Activated CD8-positive, alpha-beta T cell treated with anti-CD3 and anti-CD28 coated beads, Interleukin-2, amount 10 ng/mL, durations not matched to agents 7 days and 5 days (primary cell): ENCODE measurements around the gene TIMM17A. TPM values are rescaled to one million over a fixed set of nuclear protein-coding genes. Genes with fewer than 3 reads are reported as not detected.
"Not testable (repeated sequence)": the region's sequence is repeated elsewhere in the genome, so short reads cannot be mapped to it uniquely, and the experiment has no call there.

ENCODE experiments used
- ATAC-seq: fragments of 150-1000 bp; cut with Tn5 transposase; one replicate; pipeline ENCODE4 v1.10.0; 2021; ENCODE audit warnings: moderate library complexity
- CTCF ChIA-PET: fragments of 350-600 bp; sonication (Branson Sonifier 250); formaldehyde crosslinking; loops from one replicate; lab custom pipeline; 2021; ENCODE audit warnings: antibody characterized with exemption; lab: Charles Lee
- POLR2A ChIA-PET: fragments of 350-600 bp; sonication (Branson Sonifier 250); formaldehyde crosslinking; loops from one replicate; lab custom pipeline; 2021; ENCODE audit warnings: antibody characterized with exemption; lab: Charles Lee
- DNase-seq: peaks from one replicate; pipeline ENCODE4 v3.0.0-alpha.2; 2020
- H3K27ac Mint-ChIP-seq: one replicate; pipeline ENCODE4 v1.8.0; 2021; ENCODE audit warnings: mild to moderate bottlenecking, mixed read lengths
- H3K27me3 Mint-ChIP-seq: one replicate; pipeline ENCODE4 v1.8.0; 2021; ENCODE audit warnings: low read depth, mixed read lengths
- H3K36me3 Mint-ChIP-seq: one replicate; pipeline ENCODE4 v1.8.0; 2021; ENCODE audit warnings: low read depth, mixed read lengths
- H3K4me1 Mint-ChIP-seq: one replicate; pipeline ENCODE4 v1.8.0; 2021; ENCODE audit warnings: low read depth, mixed read lengths
- H3K4me3 Mint-ChIP-seq: one replicate; pipeline ENCODE4 v1.8.0; 2021; ENCODE audit warnings: mild to moderate bottlenecking, mixed read lengths
- H3K9me3 Mint-ChIP-seq: one replicate; pipeline ENCODE4 v1.8.0; 2022; ENCODE audit warnings: mixed read lengths; ENCODE audit not compliant: insufficient read depth
- total RNA-seq, 2 experiments: library from RNA; stranded (reverse); gene quantifications; one replicate each; pipeline ENCODE4 v1.2.3, GENCODE V29; 2021

TIMM17A gene
- total RNA-seq, 2 experiments from 2014 or later = 51.4 to 54.0 TPM

GRCh38 chr1:201925301-201925567 lies 30.1 kb upstream of the TIMM17A start:
- POLR2A ChIA-PET = no interaction called here
- ATAC-seq (no peak), DNase-seq (no peak)
- H3K27ac Mint-ChIP-seq = no peak overlapping the region
- CTCF ChIA-PET = interaction anchor here (1.2 to 1.4 kb wide), 2 partner anchors 29 to 48 kb away, joined by 3 to 6 read pairs; no protein-coding TSS in a partner anchor
- H3K36me3 Mint-ChIP-seq = no peaks in the 10 kb centered on the region
- H3K9me3 Mint-ChIP-seq = no peaks in the 10 kb centered on the region
- H3K4me3 Mint-ChIP-seq = no peak overlapping the region
- peaks cover 16% of the 10 kb centered on the region for H3K27me3 Mint-ChIP-seq
- no peaks in the 10 kb centered on the region for H3K4me1 Mint-ChIP-seq

DNA sequence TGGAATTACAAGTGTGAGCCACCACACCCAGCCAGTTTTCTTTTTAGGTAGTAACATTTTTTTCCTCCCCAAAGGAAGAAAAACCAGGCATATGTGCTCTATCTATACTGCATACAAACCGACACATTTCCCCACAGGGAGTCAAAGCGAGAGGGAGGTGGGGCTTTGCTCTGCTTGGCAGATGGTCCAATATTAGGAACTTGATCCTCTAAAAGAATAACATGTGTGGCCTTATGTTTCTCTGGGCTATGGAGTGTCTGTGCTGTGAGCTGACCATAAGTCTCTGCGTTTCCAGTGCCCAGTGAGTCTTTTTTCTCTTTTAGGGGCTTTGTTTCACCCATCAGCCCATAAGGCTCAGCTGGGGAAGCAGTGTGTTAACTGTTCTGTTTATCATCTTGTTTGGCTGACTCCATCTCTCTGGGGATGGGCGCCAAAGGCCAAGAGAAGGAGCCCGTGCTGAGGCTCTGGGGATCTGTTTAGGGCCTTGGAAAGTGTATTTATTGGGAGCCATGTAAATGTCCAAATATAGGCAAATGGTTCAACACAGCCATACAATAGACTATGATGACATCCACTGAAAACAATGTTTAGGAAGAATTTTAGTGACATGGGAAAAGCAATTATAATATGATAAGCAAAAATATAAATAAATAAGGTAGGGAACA lies 29.2 kb upstream of the TIMM17A start:
- ATAC-seq = no peak
- Mint-ChIP-seq H3K36me3 (no peaks in the 10 kb centered on the region), H3K27ac (no peak overlapping the region), H3K4me1 (no peaks in the 10 kb centered on the region), H3K4me3 (no peak overlapping the region), H3K27me3 (peaks cover 16% of the 10 kb centered on the region), H3K9me3 (no peaks in the 10 kb centered on the region)
- CTCF ChIA-PET = no interaction called here
- DNase-seq = no peak
- POLR2A ChIA-PET = interaction anchor here (0.6 kb wide), 1 partner anchor 1256 kb away, joined by 3 read pairs; no protein-coding TSS in a partner anchor

- ATAC-seq = no peak
- ChIA-PET POLR2A (no interaction called here), CTCF (interaction anchor here (0.9 to 1.6 kb wide), 3 partner anchors 32 to 71 kb away, joined by 3 to 5 read pairs (median 3); no protein-coding TSS in a partner anchor)
- no peak overlapping the region for H3K27ac Mint-ChIP-seq
- no peak for DNase-seq
- no peaks in the 10 kb centered on the region for H3K36me3 Mint-ChIP-seq
- peaks cover 19% of the 10 kb centered on the region for H3K27me3 Mint-ChIP-seq
- H3K4me1 Mint-ChIP-seq = no peaks in the 10 kb centered on the region
- no peaks in the 10 kb centered on the region for H3K9me3 Mint-ChIP-seq
- no peak overlapping the region for H3K4me3 Mint-ChIP-seq
Measured at GRCh38 chr1:201928266-201928665, 27.0 kb upstream of the TIMM17A start.

- Mint-ChIP-seq H3K27me3 (peaks cover 29% of the 10 kb centered on the region), H3K9me3 (no peaks in the 10 kb centered on the region), H3K36me3 (no peaks in the 10 kb centered on the region), H3K27ac (no peak overlapping the region), H3K4me3 (no peak overlapping the region), H3K4me1 (no peaks in the 10 kb centered on the region)
- ChIA-PET POLR2A (no interaction called here), CTCF (no interaction called here)
- ATAC-seq (no peak), DNase-seq (no peak)
Measured at GRCh38 chr1:201930137-201930536, 25.2 kb upstream of the TIMM17A start.

DNA sequence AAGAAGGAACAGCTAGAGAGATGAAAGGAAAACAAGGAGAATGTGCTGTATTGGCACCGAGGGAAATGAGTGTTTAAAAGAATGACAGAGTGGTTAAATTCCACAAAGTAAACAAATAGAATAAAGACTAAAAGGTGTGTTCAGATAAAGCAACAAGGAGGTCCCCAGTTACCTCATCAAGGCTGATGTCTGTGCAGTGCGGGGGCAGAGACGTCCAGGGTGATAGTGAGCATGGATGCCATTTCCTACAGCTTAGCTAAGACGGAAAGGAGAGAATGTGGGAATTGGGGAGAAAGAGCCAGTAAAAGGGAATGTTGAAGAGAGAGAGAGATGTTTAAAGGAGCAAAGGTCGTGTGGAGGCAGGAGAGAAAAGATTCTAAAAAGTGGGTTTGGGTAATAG lies 24.5 kb upstream of the TIMM17A start:
- H3K4me1 Mint-ChIP-seq = no peaks in the 10 kb centered on the region
- ATAC-seq (no peak), DNase-seq (no peak)
- POLR2A ChIA-PET = no interaction called here
- H3K27me3 Mint-ChIP-seq = peaks cover 25% of the 10 kb centered on the region
- no peaks in the 10 kb centered on the region for H3K36me3 Mint-ChIP-seq
- no peaks in the 10 kb centered on the region for H3K9me3 Mint-ChIP-seq
- no peak overlapping the region for H3K27ac Mint-ChIP-seq
- CTCF ChIA-PET = no interaction called here
- no peak overlapping the region for H3K4me3 Mint-ChIP-seq

GRCh38 chr1:201933840-201934430 lies 21.4 kb upstream of the TIMM17A start:
- Mint-ChIP-seq H3K4me1 (no peaks in the 10 kb centered on the region), H3K27ac (no peak overlapping the region), H3K27me3 (peaks cover 28% of the 10 kb centered on the region), H3K36me3 (no peaks in the 10 kb centered on the region), H3K9me3 (no peaks in the 10 kb centered on the region), H3K4me3 (no peak overlapping the region)
- ATAC-seq (no peak), DNase-seq (no peak)
- CTCF ChIA-PET = no interaction called here
- POLR2A ChIA-PET = no interaction called here

- Mint-ChIP-seq H3K4me1 (no peaks in the 10 kb centered on the region), H3K27ac (no peak overlapping the region), H3K9me3 (no peaks in the 10 kb centered on the region), H3K4me3 (no peak overlapping the region), H3K36me3 (no peaks in the 10 kb centered on the region), H3K27me3 (peaks cover 28% of the 10 kb centered on the region)
- ChIA-PET CTCF (no interaction called here), POLR2A (no interaction called here)
- no peak for ATAC-seq
- DNase-seq = no peak
Measured at GRCh38 chr1:201937624-201938213, 17.6 kb upstream of the TIMM17A start.

- Mint-ChIP-seq H3K27ac (no peak overlapping the region), H3K9me3 (no peaks in the 10 kb centered on the region), H3K4me3 (no peak overlapping the region), H3K27me3 (peaks cover 28% of the 10 kb centered on the region), H3K36me3 (no peaks in the 10 kb centered on the region), H3K4me1 (no peaks in the 10 kb centered on the region)
- no peak for DNase-seq
- CTCF ChIA-PET = no interaction called here
- ATAC-seq = no peak
- POLR2A ChIA-PET = no interaction called here
Measured at GRCh38 chr1:201938440-201939035, 16.8 kb upstream of the TIMM17A start.

- DNase-seq = no peak
- Mint-ChIP-seq H3K4me1 (no peaks in the 10 kb centered on the region), H3K4me3 (no peak overlapping the region), H3K36me3 (no peaks in the 10 kb centered on the region), H3K27me3 (peaks cover 31% of the 10 kb centered on the region), H3K9me3 (no peaks in the 10 kb centered on the region), H3K27ac (no peak overlapping the region)
- POLR2A ChIA-PET = no interaction called here
- no peak for ATAC-seq
- CTCF ChIA-PET = no interaction called here
Measured at GRCh38 chr1:201939148-201939547, 16.2 kb upstream of the TIMM17A start.

DNA sequence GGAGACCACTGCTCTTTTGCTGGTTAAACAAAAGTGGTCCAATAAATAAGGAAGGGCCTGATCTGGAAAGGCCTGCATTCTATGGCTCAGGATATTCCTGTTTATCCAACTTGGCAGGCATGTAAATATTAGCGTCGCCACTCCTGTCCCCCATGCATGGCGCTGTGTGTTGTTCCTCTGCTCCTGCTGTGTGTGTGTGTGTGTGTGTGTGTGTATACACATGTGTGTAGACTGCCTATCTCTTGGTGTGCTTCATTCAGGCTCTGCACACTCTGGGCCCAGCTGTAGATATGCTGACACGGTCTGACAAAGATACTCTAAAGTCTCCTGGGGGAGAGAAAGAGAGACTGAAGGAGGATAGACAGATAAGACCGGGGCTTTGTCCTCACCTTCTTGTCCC lies 15.7 kb upstream of the TIMM17A start:
- no peak for DNase-seq
- no peak for ATAC-seq
- ChIA-PET POLR2A (no interaction called here), CTCF (no interaction called here)
- Mint-ChIP-seq H3K27ac (no peak overlapping the region), H3K36me3 (no peaks in the 10 kb centered on the region), H3K9me3 (no peaks in the 10 kb centered on the region), H3K4me1 (no peaks in the 10 kb centered on the region), H3K27me3 (peaks cover 30% of the 10 kb centered on the region), H3K4me3 (no peak overlapping the region)

GRCh38 chr1:201940316-201940715 lies 15.0 kb upstream of the TIMM17A start:
- H3K9me3 Mint-ChIP-seq, CTCF ChIA-PET, H3K4me1 Mint-ChIP-seq: not testable (repeated sequence)

DNA sequence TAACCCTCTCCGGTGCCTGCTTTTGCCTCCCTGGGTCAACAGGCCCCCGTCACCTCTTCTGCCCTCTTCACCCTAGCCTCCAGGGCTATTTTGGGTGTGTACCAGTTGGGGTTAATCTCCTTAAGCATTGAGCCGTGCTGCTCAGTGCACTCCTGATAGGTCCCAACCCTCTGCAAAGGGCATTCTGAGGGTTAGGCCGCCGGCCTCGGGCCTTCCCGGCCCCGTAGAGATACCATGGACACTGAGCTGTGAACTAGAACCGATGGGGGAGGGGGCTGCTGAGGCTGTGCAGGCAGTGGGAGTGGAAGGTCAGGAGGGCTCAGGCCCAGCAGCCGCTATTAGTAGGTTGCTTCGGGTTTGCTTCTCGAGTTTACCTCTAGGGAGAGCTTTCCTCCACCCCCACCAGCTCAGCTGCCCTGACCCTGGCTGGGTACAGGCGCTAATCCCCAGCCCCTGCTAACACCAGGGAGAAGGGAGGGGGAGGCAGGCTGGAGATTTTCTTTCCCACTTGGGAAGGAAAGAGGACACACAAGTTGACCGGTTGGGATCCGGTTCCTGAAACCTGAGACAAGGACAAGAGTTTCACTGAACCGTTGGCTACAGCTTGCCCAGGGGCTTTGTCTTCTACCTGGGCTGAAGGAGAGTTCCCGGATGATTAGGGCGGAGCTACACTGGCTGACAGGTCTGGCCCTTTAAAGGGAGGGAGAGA lies 13.7 kb upstream of the TIMM17A start:
- no peak for DNase-seq
- no peaks in the 10 kb centered on the region for H3K36me3 Mint-ChIP-seq
- peaks cover 7% of the 10 kb centered on the region for H3K4me1 Mint-ChIP-seq
- no peak overlapping the region for H3K27ac Mint-ChIP-seq
- ATAC-seq = no peak
- H3K27me3 Mint-ChIP-seq = peaks cover 40% of the 10 kb centered on the region
- ChIA-PET CTCF (no interaction called here), POLR2A (no interaction called here)
- no peak overlapping the region for H3K4me3 Mint-ChIP-seq
- no peaks in the 10 kb centered on the region for H3K9me3 Mint-ChIP-seq

More at GRCh38 chr1:201940316-201940715, 15.0 kb upstream of the TIMM17A start:
- POLR2A ChIA-PET, DNase-seq, H3K4me3 Mint-ChIP-seq, H3K27ac Mint-ChIP-seq, H3K36me3 Mint-ChIP-seq, ATAC-seq: not testable (repeated sequence)
- peaks cover 32% of the 10 kb centered on the region for H3K27me3 Mint-ChIP-seq
